ENCODE data around the gene SH2D3C. TPM values are rescaled to one million over a fixed set of nuclear protein-coding genes. Genes with fewer than 3 reads are reported as not detected.

Gene SH2D3C
- total and polyA plus RNA-seq, 2 of the 8 experiments (the other 6 are each of a cell fraction or from before 2014, with no cell fraction given), result 6.4 to 8.1 TPM

DNA sequence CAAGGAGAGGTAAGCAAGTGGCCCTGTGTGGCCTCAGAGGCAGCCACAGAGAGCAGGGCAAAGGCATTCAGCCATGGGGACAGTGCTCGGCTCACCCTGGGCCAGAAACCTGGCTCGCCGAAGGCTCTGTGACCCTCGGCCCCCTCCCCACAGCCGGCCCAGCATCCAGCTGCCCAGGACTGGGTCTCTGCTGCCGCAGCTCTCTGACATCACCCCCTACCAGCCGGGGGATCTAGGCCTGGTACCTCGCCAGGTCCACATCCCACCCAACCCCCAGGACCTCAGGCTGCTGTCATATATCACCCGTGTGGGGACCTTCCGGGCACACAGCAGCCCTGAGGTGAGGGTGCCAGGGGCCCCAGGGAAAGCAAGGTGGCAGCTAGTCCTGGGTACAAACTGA is 65.6 kb downstream of the SH2D3C start:
- ChIA-PET CTCF (ENCODE audit: partially characterized antibody) (interaction anchor here (1.2 to 3.9 kb wide), 9 partner anchors 9 to 209 kb away, joined by 3 to 23 read pairs (median 4); partner anchors contain the start of gene TOR2A), POLR2A (ENCODE audit: partially characterized antibody) (interaction anchor here (0.7 to 2.6 kb wide), 6 partner anchors 9 to 262 kb away, joined by 3 to 7 read pairs (median 4); partner anchors contain the start of genes LRSAM1 and RPL12)
- WGBS, 2 experiments (ENCODE audit: extremely low coverage in 1 of 2, insufficient coverage in 1 of 2, insufficient read length in 1 of 2, insufficient replicate concordance in 2 of 2, low coverage in 1 of 2, low lambda C conversion rate in 2 of 2, missing lambda C conversion rate in 1 of 2), result 90% methylated on average over 10 of the region's 10 CpGs; no CpG with 5 or more reads in 1 of the 2 experiments

More for the DNA sequence above, 65.6 kb downstream of the SH2D3C start:
- Histone ChIP-seq H2BK120ac (replicated peaks; ENCODE audit: low read depth, low read length) (no peak overlapping the region), H3K27me3 (replicated peaks in 1 of 4; ENCODE audit: control insufficient read depth in 3 of 4, extremely low read depth in 1 of 4, insufficient read depth in 3 of 4, low read length in 3 of 4) (0 out of 7 replicates have a peak, but pooled peaks cover 0 to 2% (median 0%) of the 10 kb centered on the region in 4 experiments), H2BK12ac (ENCODE audit: low read depth, low read length) (peak overlapping the region; percentile 10; the same call in 1 of the 2 replicates), H4K20me1 (replicated peaks in 1 of 2; ENCODE audit: control insufficient read depth in 1 of 2, insufficient read depth in 2 of 2, low read length in 2 of 2) (peaks cover 0 to 3% of the 10 kb centered on the region in 2 experiments), H3K79me2 (ENCODE audit: control insufficient read depth in 1 of 2, insufficient read depth in 2 of 2, low read length in 2 of 2) (no peaks in the 10 kb centered on the region), H3K4me1 (replicated peaks in 1 of 4; ENCODE audit: control insufficient read depth in 3 of 4, insufficient read depth in 4 of 4, low read length in 3 of 4) (peaks cover 0 to 28% (median 20%) of the 10 kb centered on the region in 4 experiments; a peak in 6 of 7 replicates), H2BK15ac (ENCODE audit: low read length) (no peak overlapping the region), H2BK20ac (ENCODE audit: low read length) (no peak overlapping the region), H3K9me3 (ENCODE audit: insufficient read depth in 2 of 2, low read depth in 1 of 2, low read length in 1 of 2) (no peaks in the 10 kb centered on the region), H2AFZ (ENCODE audit: low read length) (no peak overlapping the region), H3K23ac (ENCODE audit: insufficient read length) (no peak overlapping the region), H3K23me2 (ENCODE audit: low read depth, low read length) (peaks cover 10% of the 10 kb centered on the region; the same call in 1 of the 2 replicates), H4K91ac (replicated peaks; ENCODE audit: insufficient read length, low read length) (no peak overlapping the region), H4K5ac (ENCODE audit: insufficient read length, low read depth, low read length) (no peak overlapping the region), H3K14ac (ENCODE audit: insufficient read length) (no peak overlapping the region), H3K4me2 (ENCODE audit: insufficient read depth in 1 of 2, low read depth in 2 of 2, low read length in 2 of 2) (no peak overlapping the region), H3K27ac (ENCODE audit: low read depth, low read length) (no peak overlapping the region), H3K56ac (replicated peaks; ENCODE audit: insufficient read length, low read depth, low read length) (no peak overlapping the region), H3K4me3 (ENCODE audit: extremely low read depth in 1 of 4, insufficient read depth in 2 of 4, low read depth in 3 of 4, low read length in 4 of 4) (no peak overlapping the region), H2AK5ac (ENCODE audit: low read depth, low read length) (no peak overlapping the region; the same call in 1 of the 2 replicates), H2BK5ac (ENCODE audit: low read depth, low read length) (peak overlapping the region; percentile 62), H3K36me3 (ENCODE audit: control insufficient read depth in 2 of 4, insufficient read depth in 4 of 4, low read length in 3 of 4) (no peaks in the 10 kb centered on the region), H3K4ac (replicated peaks; ENCODE audit: insufficient read length, low read depth, low read length) (no peak overlapping the region), H4K8ac (ENCODE audit: extremely low read depth, insufficient read depth, low read length) (no peak overlapping the region), H3K9ac (replicated peaks in 1 of 4; ENCODE audit: extremely low read depth in 1 of 4, low read depth in 3 of 4, low read length in 3 of 4) (no peak overlapping the region), H3K79me1 (ENCODE audit: low read depth, low read length) (no peaks in the 10 kb centered on the region; the same call in 1 of the 2 replicates), H3K18ac (ENCODE audit: extremely low read depth, low read length) (no peak overlapping the region)
- DNase-seq (ENCODE audit: low read depth in 1 of 2, low spot score in 2 of 2) (no peak), FAIRE-seq (no peak)
- no peak for TF ChIP-seq SP2 (IDR thresholded peaks at IDR 0.05; ENCODE audit: low read length)
